Effector memory CD4-positive, alpha-beta T cell (primary cell): ENCODE measurements around the gene GJA8.

Experiments
- DNase-seq, 3 donors: peaks; one replicate each; pipeline ENCODE4 v3.0.0-alpha.2; 2020
- H3K27ac ChIP-seq: 2 replicates; pipeline ENCODE4 v1.7.0; 2013; ENCODE audit warnings: mild to moderate bottlenecking, low read length, moderate library complexity; ENCODE audit not compliant: insufficient read depth, poor library complexity, severe bottlenecking
- H3K27me3 ChIP-seq: replicated peaks from 2 replicates; pipeline ENCODE4 v1.7.0; 2013; ENCODE audit warnings: mild to moderate bottlenecking, low read length; ENCODE audit not compliant: insufficient read depth, control insufficient read depth, poor library complexity, severe bottlenecking
- H3K36me3 ChIP-seq: 2 replicates; pipeline ENCODE4 v1.7.0; 2013; ENCODE audit warnings: mild to moderate bottlenecking, low read length, moderate library complexity; ENCODE audit not compliant: control insufficient read depth, insufficient read depth
- H3K4me1 ChIP-seq: 2 replicates; pipeline ENCODE4 v1.7.0; 2013; ENCODE audit warnings: low read length, mild to moderate bottlenecking; ENCODE audit not compliant: control insufficient read depth, insufficient read depth, poor library complexity, severe bottlenecking
- H3K4me3 ChIP-seq: 2 replicates; pipeline ENCODE4 v1.7.0; 2013; ENCODE audit warnings: low read length, low read depth, mild to moderate bottlenecking; ENCODE audit not compliant: insufficient read depth, poor library complexity, severe bottlenecking
- H3K9me3 ChIP-seq: 2 replicates; pipeline ENCODE4 v1.7.0; 2013; ENCODE audit warnings: mild to moderate bottlenecking, low read length, moderate library complexity; ENCODE audit not compliant: control insufficient read depth

The GJA8 gene

GRCh38 chr1:147892216-147892615 lies 10.4 kb upstream of the GJA8 start:
- no peak for DNase-seq
- H3K27me3 ChIP-seq = no peaks in the 10 kb centered on the region
- no peaks in the 10 kb centered on the region for H3K4me1 ChIP-seq
- no peak overlapping the region for H3K4me3 ChIP-seq
- H3K27ac ChIP-seq = no peak overlapping the region
- no peaks in the 10 kb centered on the region for H3K9me3 ChIP-seq
- no peaks in the 10 kb centered on the region for H3K36me3 ChIP-seq

GRCh38 chr1:147892731-147893214 lies 9.8 kb upstream of the GJA8 start:
- no peaks in the 10 kb centered on the region for H3K4me1 ChIP-seq
- no peaks in the 10 kb centered on the region for H3K9me3 ChIP-seq
- no peaks in the 10 kb centered on the region for H3K36me3 ChIP-seq
- no peaks in the 10 kb centered on the region for H3K27me3 ChIP-seq
- DNase-seq = peak in 1 of 3 donors; percentile 11
- no peak overlapping the region for H3K27ac ChIP-seq
- no peak overlapping the region for H3K4me3 ChIP-seq

- H3K27ac ChIP-seq = no peak overlapping the region
- H3K36me3 ChIP-seq = no peaks in the 10 kb centered on the region
- no peak for DNase-seq
- no peaks in the 10 kb centered on the region for H3K4me1 ChIP-seq
- no peaks in the 10 kb centered on the region for H3K27me3 ChIP-seq
- no peaks in the 10 kb centered on the region for H3K9me3 ChIP-seq
- H3K4me3 ChIP-seq = no peak overlapping the region
These were observed 7.5 kb upstream of the GJA8 start for GRCh38 chr1:147895123-147895522.

GRCh38 chr1:147897029-147897752 lies 5.4 kb upstream of the GJA8 start:
- H3K27ac ChIP-seq = no peak overlapping the region

GRCh38 chr1:147897789-147898188 lies 4.8 kb upstream of the GJA8 start:
- no peaks in the 10 kb centered on the region for H3K4me1 ChIP-seq
- H3K27me3 ChIP-seq = no peaks in the 10 kb centered on the region
- H3K36me3 ChIP-seq = no peaks in the 10 kb centered on the region
- H3K27ac ChIP-seq = no peak overlapping the region
- no peak for DNase-seq
- H3K4me3 ChIP-seq = no peak overlapping the region
- H3K9me3 ChIP-seq = no peaks in the 10 kb centered on the region

More at GRCh38 chr1:147897029-147897752, 5.4 kb upstream of the GJA8 start:
- Histone ChIP-seq H3K4me3 (no peak overlapping the region), H3K36me3 (no peaks in the 10 kb centered on the region), H3K27me3 (no peaks in the 10 kb centered on the region), H3K4me1 (no peaks in the 10 kb centered on the region), H3K9me3 (no peaks in the 10 kb centered on the region)
- no peak for DNase-seq

- no peaks in the 10 kb centered on the region for H3K9me3 ChIP-seq
- H3K27me3 ChIP-seq = no peaks in the 10 kb centered on the region
- no peaks in the 10 kb centered on the region for H3K36me3 ChIP-seq
- H3K27ac ChIP-seq = no peak overlapping the region
- no peak for DNase-seq
- no peaks in the 10 kb centered on the region for H3K4me1 ChIP-seq
- no peak overlapping the region for H3K4me3 ChIP-seq
These were observed 2.1 kb downstream of the GJA8 start for GRCh38 chr1:147904726-147905125.

GRCh38 chr1:147907786-147908509 lies 5.4 kb downstream of the GJA8 start:
- Histone ChIP-seq H3K9me3 (no peaks in the 10 kb centered on the region), H3K4me1 (no peaks in the 10 kb centered on the region), H3K4me3 (no peak overlapping the region), H3K36me3 (no peaks in the 10 kb centered on the region), H3K27me3 (no peaks in the 10 kb centered on the region), H3K27ac (no peak overlapping the region)
- DNase-seq = no peak

GRCh38 chr1:147912553-147912952 lies 10.0 kb downstream of the GJA8 start:
- DNase-seq = no peak
- peaks cover 3% of the 10 kb centered on the region for H3K27me3 ChIP-seq
- H3K36me3 ChIP-seq = no peaks in the 10 kb centered on the region
- H3K4me1 ChIP-seq = no peaks in the 10 kb centered on the region
- H3K9me3 ChIP-seq = no peaks in the 10 kb centered on the region
- H3K4me3 ChIP-seq = no peak overlapping the region
- H3K27ac ChIP-seq = no peak overlapping the region

- H3K9me3 ChIP-seq = no peaks in the 10 kb centered on the region
- no peak for DNase-seq
- no peak overlapping the region for H3K4me3 ChIP-seq
- H3K27ac ChIP-seq = no peak overlapping the region
- H3K4me1 ChIP-seq = no peaks in the 10 kb centered on the region
- peaks cover 3% of the 10 kb centered on the region for H3K27me3 ChIP-seq
- no peaks in the 10 kb centered on the region for H3K36me3 ChIP-seq
These were observed 10.9 kb downstream of the GJA8 start for GRCh38 chr1:147913362-147913942.

GRCh38 chr1:147919896-147920295 lies 17.3 kb downstream of the GJA8 start:
- no peaks in the 10 kb centered on the region for H3K36me3 ChIP-seq
- no peak overlapping the region for H3K4me3 ChIP-seq
- H3K4me1 ChIP-seq = no peaks in the 10 kb centered on the region
- no peaks in the 10 kb centered on the region for H3K9me3 ChIP-seq
- H3K27ac ChIP-seq = no peak overlapping the region
- no peak for DNase-seq
- peaks cover 3% of the 10 kb centered on the region for H3K27me3 ChIP-seq
